ENCODE data around the gene PIP5K1B.

PIP5K1B gene

DNA sequence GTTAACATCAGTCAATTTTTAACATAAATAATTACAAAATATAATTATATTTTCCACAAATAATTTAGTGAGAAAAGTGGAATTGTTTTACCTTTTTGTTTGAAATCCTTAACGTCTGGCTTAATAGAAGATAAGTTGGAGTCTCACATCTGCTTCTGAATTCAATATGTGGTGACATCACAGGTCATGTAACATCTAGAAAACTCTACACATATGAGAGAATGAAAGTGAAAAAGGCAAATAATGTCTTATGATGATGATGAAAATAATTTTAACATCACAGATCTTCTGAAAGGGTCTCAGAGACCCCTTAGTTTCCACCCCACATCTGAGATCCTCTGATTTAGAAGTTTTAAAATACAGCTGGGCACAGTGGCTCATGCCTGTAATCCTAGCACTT, 227.4 kb downstream of the PIP5K1B start:
- TF ChIP-seq, protein P1, sequence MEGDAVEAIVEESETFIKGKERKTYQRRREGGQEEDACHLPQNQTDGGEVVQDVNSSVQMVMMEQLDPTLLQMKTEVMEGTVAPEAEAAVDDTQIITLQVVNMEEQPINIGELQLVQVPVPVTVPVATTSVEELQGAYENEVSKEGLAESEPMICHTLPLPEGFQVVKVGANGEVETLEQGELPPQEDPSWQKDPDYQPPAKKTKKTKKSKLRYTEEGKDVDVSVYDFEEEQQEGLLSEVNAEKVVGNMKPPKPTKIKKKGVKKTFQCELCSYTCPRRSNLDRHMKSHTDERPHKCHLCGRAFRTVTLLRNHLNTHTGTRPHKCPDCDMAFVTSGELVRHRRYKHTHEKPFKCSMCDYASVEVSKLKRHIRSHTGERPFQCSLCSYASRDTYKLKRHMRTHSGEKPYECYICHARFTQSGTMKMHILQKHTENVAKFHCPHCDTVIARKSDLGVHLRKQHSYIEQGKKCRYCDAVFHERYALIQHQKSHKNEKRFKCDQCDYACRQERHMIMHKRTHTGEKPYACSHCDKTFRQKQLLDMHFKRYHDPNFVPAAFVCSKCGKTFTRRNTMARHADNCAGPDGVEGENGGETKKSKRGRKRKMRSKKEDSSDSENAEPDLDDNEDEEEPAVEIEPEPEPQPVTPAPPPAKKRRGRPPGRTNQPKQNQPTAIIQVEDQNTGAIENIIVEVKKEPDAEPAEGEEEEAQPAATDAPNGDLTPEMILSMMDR (IDR thresholded peaks at IDR 0.05; ENCODE audit: insufficient read depth, low read depth, low read length, missing control alignments), result no peak
- no peak for DNase-seq (ENCODE audit: low read depth)
- H3K4me3 ChIP-seq (ENCODE audit: low read depth, low read length), result no peak overlapping the region

- TF ChIP-seq, protein P1 (IDR thresholded peaks at IDR 0.05; ENCODE audit: insufficient read depth, low read depth, low read length, missing control alignments), result no peak
- peak overlapping the region; percentile 22; the same call in 1 of the 2 replicates for H3K4me3 ChIP-seq (ENCODE audit: low read depth, low read length)
- peak; percentile 86 for DNase-seq (ENCODE audit: low read depth)
Measured at GRCh38 chr9:68933434-68934328, 228.6 kb downstream of the PIP5K1B start.

DNA sequence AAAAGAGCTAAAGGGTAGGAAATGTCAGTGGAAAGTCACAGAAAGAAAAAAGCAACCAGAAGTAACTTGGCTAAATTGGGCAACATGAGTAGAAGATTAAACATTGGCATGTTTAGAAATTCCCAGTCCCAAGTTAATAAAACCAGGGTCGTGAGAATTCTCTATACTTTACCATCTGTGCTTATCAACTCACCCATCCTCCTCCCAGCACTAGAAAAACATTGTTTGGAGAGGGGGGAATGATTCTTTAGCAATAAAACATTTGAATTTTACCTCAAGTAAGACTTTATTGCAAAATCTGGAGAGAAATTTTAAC, 229.2 kb downstream of the PIP5K1B start:
- no peak overlapping the region for H3K4me3 ChIP-seq (ENCODE audit: low read depth, low read length)
- TF ChIP-seq, protein P1 (IDR thresholded peaks at IDR 0.05; ENCODE audit: insufficient read depth, low read depth, low read length, missing control alignments), result no peak
- DNase-seq (ENCODE audit: low read depth), result no peak

GRCh38 chr9:68940573-68940972, 235.5 kb downstream of the PIP5K1B start:
- no peak for DNase-seq (ENCODE audit: low read depth)
- TF ChIP-seq, protein P1 (IDR thresholded peaks at IDR 0.05; ENCODE audit: insufficient read depth, low read depth, low read length, missing control alignments), result no peak
- H3K4me3 ChIP-seq (ENCODE audit: low read depth, low read length), result no peak overlapping the region

- H3K4me3 ChIP-seq (ENCODE audit: low read depth, low read length), result no peak overlapping the region
- no peak for DNase-seq (ENCODE audit: low read depth)
Measured at GRCh38 chr9:68941780-68942459, 236.9 kb downstream of the PIP5K1B start.

GRCh38 chr9:68942790-68943189, 237.8 kb downstream of the PIP5K1B start:
- H3K4me3 ChIP-seq (ENCODE audit: low read depth, low read length), result no peak overlapping the region
- TF ChIP-seq, protein P1 (IDR thresholded peaks at IDR 0.05; ENCODE audit: insufficient read depth, low read depth, low read length, missing control alignments), result no peak
- no peak for DNase-seq (ENCODE audit: low read depth)

More at GRCh38 chr9:68941780-68942459, 236.9 kb downstream of the PIP5K1B start:
- TF ChIP-seq, protein P1 (IDR thresholded peaks at IDR 0.05; ENCODE audit: insufficient read depth, low read depth, low read length, missing control alignments), result no peak

All from GM12865 (cell line).